GM18858 (cell line): ENCODE data around the gene ZNF280B.
"Not testable (repeated sequence)": the region's sequence is repeated elsewhere in the genome, so short reads cannot be mapped to it uniquely, and the experiment has no call there.

Experiments used
- ATAC-seq: cut with Tn5 transposase; IDR thresholded peaks from one replicate; pipeline ENCODE4 v1.9.1; 2021; ENCODE audit not compliant: unreplicated experiment

Gene ZNF280B

DNA sequence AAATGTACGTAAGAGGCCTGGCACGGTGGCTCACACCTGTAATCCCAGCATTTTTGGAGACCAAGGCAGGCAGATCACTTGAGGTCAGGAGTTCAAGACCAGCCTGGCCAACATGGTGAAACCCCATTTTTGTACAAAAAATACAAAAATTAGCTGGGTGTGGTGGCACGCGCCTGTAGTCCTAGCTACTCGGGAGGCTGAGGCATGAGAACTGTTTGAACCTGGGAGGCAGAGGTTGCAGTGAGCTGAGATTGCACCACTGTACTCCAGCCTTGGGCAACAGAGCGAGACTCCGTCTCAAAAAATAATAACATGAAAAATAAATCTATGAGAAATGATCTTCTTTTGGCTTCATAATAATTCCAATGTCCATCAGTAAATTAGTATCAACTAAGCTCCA is 2.3 kb upstream of the ZNF280B start:
- ATAC-seq, result not testable (repeated sequence)

DNA sequence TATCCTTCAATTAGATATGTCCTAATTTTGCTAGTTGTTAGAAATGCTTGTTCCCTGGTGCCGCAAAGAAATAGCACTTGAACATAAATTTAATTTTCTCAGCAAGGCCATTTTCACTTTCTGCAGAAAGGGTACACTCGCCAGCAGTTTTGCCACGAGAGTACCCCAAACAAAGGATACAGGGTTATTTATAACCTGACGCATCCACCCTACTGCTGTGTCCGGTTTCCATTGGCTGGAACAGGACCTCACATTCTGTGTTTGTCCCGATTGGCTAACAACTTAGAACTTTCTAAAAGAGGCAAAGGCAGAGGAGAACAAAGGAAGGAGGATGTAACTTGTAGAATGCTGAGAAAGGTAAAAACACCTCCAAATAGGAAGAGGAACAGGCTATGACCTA is 1.4 kb upstream of the ZNF280B start:
- not testable (repeated sequence) for ATAC-seq

- ATAC-seq, result no peak
These were observed 734 bp downstream of the ZNF280B start for GRCh38 chr22:22507743-22508273.

DNA sequence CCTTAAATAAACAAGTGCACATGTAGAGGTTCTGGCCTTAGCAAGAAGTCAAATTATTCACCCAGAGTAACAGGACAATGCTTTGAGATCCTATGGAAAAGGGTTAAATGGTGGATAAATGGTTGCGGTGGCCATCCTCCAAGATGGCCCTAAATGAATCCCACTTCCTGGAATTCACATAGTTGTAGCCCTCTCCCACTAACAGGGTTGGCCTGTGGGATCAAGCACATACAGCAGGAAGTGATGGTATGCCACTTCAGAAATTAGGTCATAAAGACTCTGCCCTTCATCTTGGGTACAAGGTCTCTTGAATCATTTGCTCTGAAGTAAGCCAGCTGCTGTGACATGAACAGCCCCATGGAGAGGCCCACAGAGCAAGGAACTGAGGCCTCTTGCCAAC is 1.8 kb downstream of the ZNF280B start:
- ATAC-seq, result no peak

DNA sequence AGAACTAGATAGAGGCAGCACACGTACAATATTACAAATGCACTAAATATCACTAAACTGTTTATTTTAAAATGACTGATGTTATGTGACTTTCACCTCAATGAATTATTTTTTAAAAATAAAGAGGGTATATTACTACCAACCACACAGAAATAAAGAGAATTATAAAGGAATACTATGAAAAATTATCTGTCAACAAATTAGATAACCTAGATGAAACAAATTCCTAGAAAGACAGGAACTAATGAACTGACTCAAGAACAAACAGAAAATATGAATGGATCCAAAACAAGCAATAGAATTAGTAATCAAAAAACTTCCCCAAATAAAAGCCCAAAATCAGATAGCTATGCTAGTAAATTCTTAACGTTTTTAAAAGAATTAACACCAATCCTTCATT is 10.3 kb downstream of the ZNF280B start:
- no peak for ATAC-seq

GRCh38 chr22:22491589-22491988 is 17.0 kb downstream of the ZNF280B start:
- not testable (repeated sequence) for ATAC-seq

GRCh38 chr22:22488736-22489135 is 19.8 kb downstream of the ZNF280B start:
- no peak for ATAC-seq

DNA sequence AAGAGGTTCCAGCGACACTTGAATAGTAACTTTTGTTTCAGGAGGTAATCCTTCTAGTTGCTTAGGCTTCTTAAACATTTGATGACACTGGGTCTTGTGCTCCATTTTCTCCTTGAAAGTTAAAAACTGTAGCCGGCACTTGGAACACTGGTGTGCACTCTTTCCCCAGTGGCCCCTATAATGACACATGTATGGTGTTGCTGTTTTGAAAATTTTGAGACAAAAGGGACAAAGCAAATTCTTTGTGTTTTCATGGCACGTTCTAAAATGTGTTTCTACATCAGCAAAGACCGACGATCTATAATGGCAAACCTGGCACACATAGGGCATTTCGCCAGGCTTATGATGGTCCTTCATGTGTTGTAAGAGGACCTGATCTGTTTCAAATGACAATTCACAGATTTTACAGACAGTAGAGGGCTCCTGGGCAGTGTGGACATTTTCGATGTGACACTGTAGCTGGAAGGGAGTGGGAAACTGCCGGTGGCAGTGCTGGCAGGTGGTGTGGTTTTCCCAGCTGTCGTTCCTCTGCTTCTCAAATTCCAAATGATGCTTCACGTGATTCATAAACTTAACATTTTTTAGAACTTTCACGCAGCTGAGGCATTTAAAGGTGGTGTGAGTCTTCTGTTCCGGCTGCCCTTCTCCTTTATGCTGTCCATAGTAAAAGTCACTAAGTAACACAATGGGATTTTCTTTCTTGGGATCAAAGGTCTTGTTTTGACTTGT is 20.5 kb downstream of the ZNF280B start:
- ATAC-seq, result no peak

DNA sequence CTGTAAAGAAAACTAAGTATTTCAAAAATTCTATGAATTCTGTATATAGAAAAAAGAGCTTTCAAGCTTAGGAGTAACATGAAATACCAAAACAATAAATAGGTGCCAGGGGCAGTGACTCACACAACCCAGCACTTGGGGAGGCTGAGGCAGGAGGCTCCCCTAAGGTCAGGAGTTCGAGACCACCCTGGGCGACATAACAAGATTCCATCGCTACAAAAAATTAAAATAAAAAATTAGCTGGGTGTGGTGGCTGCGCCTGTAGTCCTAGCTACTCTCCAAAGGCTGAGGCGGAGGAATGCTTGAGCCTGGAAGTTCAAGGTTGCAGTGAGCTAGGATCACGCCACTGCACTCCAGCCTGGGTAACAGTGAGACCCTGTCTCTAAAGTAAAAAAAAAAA is 21.5 kb downstream of the ZNF280B start:
- no peak for ATAC-seq

GRCh38 chr22:22486132-22486899 is 22.2 kb downstream of the ZNF280B start:
- ATAC-seq, result no peak

DNA sequence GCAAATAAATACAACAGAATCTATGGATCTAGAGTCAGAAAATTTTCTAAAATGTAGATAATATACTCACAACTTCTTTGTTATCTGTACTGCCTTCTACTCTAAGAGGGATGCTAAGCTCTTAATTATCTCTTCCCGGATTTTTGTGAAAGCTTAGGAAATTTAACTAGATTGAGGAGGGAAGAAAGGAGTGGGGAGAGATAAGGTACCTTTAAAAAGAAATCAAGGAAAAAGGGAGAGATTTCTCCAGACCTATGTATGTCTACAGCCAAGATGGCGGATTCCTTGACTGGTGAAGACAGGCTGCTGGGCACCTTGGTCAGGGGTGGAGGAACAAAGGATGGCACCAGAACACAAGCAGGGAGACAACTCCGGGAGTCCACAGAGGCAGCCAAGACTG is 23.0 kb downstream of the ZNF280B start:
- no peak for ATAC-seq

DNA sequence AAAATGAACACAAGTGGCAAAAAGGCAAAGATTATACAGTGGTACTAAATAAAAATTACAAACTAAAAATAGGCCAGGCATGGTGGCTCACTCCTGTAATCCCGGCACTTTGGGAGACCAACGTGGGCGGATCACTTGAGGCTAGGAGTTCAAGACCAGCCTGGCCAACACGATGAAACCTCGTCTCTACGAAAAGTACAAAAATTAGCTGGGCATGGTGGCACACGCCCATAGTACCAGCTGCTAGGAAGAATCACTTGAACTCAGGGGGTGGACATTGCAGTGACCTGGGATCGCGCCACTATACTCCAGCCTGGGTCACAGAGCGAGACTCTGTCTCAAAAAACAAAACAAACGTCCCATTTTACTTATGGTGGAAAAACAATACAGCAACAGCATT is 24.5 kb downstream of the ZNF280B start:
- ATAC-seq, result no peak

GRCh38 chr22:22480940-22481339 is 27.6 kb downstream of the ZNF280B start:
- no peak for ATAC-seq

- no peak for ATAC-seq
These were observed 28.5 kb downstream of the ZNF280B start for GRCh38 chr22:22479999-22480532.

DNA sequence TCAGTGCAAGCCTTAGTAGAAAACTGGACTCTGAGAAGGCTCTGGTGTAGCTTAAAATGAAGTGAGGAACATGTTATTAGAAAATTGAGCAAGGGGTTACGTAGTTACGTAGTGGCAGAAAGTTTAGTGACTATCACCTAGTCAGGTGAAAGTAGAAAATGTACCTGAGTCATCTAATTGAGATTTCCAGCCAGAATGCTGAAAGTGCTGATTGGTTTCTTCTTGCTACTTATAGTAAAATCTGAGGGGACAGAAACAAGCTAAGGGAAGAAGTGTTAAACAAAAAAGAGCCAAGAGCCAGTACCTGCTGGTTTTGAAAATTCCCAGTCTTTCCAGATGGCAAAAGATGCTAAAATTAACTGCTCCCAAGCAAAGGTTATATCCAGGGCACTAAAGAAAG is 29.4 kb downstream of the ZNF280B start:
- ATAC-seq, result no peak

DNA sequence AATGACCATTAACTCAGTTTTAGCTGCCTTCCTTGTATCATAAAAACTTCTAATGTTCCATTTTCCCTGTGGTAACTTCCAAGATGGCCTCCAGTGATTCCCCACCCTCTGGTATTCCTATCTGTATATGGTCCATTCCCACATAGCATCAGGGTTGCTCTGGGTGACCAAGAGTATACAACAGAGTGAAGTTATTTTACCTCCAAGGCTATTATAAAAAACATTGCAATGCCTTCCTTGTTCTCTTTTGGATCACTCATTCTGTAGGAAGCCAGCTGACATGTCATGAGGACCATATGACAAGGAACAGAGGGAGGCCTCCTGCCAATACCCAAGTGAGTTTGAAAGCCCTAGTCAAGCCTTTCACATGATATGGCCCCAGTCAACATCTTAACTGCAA is 30.1 kb downstream of the ZNF280B start:
- ATAC-seq, result no peak

DNA sequence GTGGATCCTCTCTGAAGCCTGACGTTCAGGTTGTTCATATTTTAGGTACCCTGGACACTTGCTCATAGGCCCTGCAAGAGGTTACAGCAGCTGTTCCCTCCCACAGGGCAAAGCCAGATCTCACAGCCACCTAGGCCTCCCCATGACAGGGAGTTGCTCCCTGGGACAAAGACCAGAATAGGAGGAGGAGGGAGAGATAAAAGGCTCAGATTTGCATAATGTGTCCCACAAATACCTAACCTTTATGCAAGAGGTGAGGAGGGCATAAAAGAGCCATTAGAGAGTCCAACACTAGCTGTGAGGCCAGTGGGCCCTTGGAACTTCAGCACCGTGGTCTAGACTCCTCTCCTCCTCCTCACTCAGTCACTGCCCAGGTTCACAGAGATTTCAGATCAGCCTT is 33.8 kb downstream of the ZNF280B start:
- ATAC-seq, result no peak

DNA sequence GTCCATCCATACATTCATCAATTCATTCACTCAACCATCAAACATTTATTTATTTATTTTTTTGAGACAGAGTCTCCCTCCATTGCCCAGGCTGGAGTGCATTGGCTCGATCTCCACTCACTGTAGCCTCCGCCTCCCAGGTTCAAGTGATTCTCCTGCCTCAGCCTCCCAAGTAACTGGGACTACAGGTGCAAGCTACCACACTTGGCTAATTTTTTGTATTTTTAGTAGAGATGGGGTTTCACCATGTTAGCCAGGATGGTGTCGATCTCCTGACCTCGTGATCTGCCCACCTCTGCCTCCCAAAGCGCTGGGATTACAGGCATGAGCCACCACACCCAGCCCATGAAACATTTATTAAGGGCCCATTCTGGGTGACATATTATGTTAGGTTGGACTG is 37.4 kb downstream of the ZNF280B start:
- ATAC-seq, result not testable (repeated sequence)

DNA sequence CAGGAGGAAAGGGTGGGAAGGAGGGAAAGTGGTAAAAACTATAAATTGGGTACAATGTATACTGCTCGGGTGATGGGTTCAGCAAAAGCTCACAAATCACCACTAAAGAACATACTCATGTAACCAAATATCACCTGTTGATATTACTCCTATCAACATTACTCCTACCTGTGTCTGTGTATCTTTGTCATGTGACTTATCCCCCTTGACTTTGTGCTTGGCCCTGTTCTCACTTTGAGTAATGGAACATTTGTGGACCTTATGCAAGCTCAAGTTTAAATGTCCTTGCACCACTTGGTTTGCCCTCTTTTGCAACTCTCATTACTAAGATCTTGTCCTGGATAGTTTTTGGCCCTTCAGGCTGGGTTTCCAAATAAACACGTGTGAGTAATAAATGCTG is 39.0 kb downstream of the ZNF280B start:
- ATAC-seq, result no peak

DNA sequence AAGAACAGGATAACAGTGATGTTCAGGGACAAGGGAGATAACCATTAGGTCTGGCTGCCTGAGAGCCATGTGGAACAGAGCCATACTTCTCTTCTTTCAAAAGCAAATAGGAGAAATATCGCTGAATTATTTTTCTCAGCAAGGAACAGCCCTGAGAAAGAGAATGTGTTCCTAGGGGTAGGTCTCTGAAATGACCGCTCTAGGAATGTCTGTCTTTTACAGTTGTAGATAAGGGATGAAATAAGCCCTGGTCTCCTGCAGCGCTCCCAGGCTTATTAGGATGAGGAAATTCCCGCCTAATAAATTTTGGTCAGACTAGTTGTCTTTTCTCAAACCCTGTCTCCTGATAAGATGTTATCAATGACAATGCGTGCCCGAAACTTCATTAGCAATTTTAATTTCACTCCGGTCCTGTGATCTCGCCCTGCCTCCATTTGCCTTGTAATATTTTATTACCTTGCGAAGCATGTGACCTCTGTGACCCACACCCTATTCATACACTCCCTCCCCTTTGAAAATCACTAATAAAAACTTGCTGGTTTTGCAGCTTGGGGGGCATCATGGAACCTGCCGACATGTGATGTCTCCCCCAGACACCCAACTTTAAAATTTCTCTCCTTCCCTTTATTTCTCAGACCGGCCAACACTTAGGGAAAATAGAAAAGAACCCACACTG is 39.6 kb downstream of the ZNF280B start:
- ATAC-seq, result not testable (repeated sequence)

DNA sequence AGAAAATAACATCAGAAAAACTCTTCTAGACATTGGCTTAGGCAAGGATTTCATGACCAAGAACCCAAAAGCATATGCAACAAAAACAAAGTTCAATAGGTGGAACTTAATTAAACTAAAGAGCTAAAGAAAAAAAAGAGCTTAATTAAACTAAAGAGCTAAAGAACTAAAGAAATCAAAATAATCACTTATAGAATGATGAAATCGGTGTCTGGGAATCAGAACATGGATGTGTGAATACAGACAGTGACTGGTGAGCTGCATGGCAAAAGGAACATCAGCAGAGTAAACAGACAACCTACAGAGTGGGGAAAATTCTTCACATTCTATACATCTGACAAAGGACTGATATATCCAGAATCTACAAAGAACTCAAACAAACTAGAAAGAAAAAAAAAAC is 41.4 kb downstream of the ZNF280B start:
- ATAC-seq, result no peak
